Iris pigment epithelial cell (primary cell): ENCODE data around the gene BCDIN3D.
"Not testable (repeated sequence)": the region's sequence is repeated elsewhere in the genome, so short reads cannot be mapped to it uniquely, and the experiment has no call there.

Experiments
- DNase-seq: peaks from one replicate; pipeline ENCODE4 v3.0.0-alpha.2; 2011; ENCODE audit warnings: low read depth

BCDIN3D gene, protein sequence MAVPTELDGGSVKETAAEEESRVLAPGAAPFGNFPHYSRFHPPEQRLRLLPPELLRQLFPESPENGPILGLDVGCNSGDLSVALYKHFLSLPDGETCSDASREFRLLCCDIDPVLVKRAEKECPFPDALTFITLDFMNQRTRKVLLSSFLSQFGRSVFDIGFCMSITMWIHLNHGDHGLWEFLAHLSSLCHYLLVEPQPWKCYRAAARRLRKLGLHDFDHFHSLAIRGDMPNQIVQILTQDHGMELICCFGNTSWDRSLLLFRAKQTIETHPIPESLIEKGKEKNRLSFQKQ

DNA sequence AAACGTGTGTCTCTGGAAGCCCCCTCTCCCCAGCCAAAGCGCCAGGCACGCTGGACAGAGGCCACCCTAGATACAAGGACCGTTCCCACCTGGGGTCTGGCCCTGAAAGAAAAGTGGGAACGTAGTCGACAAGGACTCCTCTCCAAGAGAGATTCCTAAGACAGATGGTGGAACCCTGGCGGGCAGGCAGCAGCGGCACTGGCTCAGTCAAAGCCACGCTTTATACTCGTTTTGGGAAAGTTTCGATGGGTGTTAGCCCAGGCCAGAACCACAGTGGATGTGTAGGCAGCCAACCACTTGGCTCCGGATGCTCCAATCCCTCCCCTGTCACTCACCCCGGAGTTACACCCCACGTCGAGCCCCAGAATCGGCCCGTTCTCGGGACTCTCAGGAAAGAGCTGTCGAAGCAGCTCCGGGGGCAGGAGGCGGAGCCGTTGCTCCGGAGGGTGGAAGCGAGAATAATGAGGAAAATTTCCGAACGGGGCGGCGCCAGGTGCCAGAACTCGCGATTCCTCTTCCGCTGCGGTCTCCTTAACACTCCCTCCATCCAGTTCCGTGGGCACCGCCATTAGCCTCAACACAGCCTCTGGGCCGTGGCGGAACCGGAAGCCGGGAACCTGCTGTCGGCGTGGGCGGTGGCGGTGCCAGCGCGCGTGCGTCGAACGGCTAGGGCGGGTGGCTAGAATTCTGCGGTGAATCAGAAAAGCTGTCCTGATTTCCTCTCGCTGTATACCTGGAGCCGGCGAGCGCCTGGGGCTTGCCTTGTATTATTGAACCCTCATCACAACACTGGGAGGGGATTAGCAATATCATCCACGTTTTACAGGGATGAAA, at the start of gene BCDIN3D:
Gene BCDIN3D (minus strand): TSS at position 588 of the 834 bp plus-strand sequence. CDS start 19 bp downstream, at position 569.
- DNase-seq: peak; percentile 95

DNA sequence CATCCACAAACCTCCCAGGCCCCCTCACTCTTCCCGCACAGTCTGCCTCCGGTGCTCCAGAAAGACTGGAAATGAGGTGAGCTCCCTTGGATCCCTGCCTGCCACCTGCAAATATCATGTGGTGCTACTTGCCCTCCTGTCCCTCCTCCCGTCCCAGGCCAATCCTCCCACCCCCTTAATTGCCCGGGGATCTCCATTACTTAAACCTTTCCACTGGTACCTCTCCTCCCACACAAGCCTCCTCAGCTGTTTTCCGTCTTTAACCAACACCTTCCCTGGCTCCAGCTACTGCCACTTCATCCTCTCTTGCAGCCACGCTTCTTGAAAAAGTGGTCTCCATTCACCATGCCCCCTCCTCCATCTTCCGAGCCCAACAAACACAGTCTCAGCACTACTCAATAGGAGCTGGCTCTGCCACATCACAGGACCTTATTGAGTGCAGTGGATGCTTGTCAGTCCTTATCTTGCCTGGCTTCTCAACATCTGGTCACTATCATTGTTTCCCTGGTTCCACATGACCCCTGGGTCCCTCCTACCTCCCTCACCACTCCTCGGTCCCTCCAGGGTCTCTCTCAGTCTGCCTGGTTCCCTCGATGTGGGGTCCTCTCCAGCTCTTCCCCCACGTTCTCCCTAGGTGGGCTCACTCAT, 49.3 kb upstream of the BCDIN3D start:
- DNase-seq: no peak

DNA sequence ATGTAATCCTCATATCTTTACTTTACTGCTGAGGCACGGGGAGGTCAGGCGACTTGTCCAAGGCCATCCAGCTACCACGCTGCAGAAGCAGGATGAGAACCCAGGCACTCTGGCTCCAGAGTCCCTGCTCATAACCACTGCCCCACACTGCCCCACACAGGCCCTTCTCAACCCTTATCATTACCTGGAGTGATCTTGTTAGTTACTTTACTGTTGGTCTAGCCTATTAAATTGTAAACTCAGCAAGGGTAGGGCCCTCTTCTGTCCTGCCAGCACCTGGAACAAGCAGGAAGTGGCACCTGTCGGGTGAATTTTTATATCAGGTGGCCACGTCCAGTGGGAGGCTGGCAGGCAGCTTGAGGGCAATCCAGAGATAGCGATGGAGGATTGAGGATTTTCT, 48.6 kb upstream of the BCDIN3D start:
- DNase-seq: no peak

DNA sequence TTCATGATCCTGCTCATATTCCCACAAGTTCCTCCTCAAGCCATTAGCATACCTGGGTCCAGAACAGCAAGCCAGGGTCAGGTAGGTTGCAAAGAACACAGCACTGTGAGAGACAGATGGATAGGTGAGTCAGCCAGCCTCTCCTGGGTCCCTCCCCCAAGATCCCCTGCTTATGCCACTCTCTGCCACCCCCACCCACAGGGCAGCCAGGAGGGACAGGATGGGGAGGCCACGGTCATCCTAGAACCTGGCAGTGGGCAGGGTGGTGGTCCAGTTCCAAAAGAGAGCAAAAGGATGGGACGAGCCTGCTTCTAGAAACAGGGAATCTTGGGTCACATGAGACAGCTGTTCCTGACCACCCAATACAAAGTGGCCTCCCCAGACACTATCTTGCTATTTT, 48.1 kb upstream of the BCDIN3D start:
- DNase-seq: no peak

DNA sequence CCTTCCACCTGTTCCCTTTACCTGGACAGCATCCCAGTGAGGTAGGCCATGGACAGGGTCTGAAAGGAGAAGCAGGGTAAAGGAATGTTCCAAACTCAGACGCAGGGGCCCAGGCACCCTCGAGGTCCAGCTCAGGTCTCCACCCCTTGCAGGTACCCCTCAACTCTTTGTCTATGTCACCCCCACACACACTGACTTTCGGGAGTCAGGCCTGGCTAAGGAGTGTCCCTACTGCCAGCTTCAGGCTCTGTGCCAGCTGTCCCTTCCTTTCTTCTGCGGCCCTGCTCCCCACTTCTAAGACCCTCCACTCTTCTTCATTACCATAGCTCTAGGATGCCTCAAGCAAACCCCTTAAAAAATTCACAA, 47.2 kb upstream of the BCDIN3D start:
- no peak for DNase-seq

DNA sequence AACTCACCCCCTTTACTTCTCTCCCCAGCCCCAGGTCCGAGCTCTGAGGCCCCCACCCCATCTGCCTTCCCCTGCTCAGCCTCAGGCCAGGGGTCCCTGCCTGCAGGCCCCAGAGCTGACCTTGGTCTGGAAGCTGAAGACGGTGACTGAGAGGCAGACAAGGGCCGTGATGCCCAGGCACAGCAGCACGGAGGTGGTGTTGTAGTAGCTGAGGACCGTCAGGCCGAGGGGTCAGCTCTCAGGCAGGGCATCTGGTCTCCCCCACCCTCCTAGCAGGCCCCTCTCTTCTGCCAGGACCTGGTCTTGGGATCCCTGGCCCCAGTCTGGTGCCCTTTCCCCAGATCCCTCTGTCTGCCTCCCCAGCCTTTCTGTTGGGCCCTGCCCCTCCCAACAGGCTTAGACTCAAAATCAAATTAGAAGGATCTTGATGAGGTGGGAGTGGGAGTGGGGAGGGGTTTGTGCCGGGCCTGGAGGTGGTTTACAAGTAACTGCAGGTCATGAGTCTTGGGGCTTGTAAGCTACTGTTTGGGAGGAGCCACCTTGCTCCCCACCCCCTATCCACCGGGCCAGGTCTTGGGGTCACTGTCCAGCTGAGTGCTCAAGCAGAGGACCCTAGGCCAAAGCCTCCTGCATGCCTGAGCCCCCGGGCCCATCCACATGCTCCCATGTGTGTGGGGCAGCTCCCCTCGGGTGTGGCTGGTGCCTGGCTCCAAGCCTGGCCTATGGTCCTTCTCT, 46.6 kb upstream of the BCDIN3D start:
- DNase-seq: no peak

DNA sequence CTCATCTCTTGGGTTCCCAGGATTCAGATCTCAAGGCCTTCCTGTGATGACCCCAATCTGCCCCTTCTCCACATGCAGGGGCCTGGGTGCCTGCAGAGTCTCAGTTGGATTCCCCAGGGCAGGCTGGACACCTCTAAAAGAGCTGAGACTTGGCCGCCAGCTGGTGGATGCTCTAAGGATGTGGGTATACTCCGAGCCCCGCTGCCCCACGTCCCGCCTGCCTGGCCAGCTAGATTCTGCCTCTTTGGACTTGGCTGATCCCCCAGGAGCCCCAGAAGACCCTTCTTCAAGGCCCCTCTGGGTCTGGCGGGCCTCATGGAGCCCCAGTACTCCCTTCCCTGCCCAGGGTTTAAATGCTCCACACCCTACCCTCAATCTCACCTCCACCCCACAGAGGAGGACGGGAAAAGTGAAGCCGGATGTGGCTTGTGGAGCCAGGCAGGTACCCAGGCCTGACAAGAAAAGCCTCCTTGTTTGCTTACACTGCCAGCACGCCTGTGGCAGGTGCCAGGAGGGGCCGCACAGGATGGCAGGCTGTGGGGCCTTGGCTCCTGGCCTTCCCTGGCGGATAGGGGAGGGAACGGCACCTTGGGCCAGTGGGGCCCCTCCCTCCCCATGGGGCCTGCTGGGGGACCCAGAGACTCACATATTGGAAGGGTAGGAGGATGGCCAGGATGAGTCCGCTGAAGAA, 45.7 kb upstream of the BCDIN3D start:
- no peak for DNase-seq

DNA sequence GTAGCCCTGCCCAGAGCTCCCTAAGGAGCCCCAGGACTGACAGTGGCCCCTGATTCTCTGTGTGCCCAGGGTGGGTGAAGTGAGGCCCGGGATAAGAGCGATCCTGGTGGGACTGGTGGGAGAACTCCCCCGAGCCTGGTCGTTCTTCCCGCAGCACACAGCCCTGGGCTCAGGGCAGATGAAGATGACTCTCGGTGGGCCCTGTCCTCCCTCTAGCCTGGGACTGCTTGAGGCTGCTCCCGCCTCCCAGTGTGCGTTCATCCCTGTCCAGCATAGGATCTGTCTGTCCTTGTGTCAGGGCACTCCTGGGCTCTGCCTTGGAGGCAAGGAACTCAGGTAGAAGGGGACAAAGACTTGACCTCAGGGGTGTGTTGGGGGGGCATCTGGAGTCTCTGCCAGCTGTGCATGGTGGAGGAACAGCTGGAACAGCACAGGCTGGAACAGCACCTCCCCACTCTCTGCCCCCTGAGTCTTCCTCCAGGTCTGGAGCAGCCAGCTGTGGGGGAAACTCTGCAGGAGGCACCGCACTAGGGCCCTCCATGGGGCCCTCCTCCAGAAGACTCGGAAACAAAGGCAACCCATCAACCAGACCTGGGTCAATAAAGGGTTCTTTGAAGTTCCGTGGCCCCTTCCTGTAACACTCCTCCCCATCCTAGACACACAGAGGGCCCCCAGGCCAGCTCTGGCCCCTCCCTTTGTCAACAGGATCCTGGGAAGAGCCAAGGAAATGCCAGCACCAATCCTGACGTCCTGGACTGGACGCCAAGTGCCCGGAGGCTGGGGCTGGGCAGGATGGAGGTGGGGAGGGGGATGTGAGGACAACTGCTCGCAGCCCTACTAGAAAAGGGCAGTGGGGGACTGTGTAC, 44.9 kb upstream of the BCDIN3D start:
- no peak for DNase-seq

DNA sequence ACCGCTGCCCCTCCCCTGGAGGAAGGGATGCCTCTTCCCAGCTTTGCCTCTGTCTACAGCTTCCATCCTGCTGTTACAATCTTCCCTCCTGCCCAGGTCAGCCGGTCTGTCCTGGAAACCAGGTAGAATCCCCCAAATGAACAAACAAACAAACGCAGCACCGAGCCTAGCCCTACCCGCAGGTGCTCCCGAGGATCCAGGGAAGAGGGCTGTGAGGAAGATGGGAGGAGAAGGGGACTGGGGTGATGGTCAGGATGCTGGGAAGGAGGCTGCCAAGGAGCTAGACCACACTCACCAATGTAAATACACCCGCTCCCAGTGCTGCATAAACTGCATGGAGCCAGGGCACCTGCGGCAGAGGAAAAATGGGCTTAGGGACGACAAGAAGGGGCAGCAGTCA, 44.2 kb upstream of the BCDIN3D start:
- DNase-seq: no peak

DNA sequence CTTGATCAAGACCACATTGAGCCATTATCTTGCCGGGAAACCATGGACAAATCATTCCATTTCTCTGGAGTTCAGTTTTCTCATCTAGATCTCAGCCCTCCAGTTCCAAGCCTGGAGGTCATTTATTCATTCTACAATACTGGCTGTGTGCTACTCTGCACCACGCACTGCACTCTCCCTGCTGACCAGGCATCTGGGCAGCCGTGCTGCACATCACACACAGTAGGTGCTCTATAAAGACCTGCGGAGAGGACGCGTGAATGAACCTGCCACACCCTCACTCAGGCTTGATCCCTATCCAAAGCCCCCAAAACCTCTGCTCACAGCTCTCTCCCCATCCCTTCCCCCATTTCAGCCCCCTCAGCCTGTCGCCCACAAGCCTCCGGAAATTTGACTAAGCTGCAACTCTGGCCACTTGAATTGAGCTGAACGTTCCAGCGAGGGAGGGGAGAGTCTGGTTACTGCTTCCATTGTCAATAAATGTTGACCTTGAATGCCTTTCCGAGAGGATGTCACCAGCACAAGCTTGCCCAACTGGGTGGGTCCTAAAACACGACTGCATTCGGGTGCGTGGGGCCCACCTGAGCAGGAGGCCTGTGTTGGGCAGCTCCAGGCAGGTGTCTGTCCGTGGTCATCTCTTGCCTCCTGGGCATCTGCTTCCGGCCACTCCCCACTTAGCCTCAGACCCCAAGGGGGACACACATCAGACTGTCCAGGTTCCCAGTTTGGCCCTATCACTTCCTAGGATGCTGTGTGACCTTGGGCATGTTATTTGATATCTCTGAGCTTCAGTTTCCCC, 43.0 kb upstream of the BCDIN3D start:
- no peak for DNase-seq

DNA sequence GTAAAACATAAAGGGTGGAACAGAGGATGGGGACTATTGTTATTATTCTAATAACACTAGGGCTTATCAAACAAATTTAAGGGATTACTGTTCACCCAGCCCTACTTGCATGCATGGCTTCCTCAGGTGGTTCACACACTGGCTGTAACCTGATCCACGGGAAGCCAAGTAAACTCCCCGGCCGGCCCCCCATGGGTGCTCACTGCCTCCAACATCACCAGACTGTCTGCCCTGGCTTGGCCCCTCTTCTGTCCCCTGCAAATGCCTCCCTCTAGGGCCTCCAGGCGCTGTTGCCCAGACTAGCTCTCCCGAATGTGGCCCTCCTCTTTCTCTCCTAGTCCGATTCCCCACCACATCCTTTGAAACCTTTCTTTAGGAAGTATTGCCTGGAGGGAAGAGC, 42.2 kb upstream of the BCDIN3D start:
- no peak for DNase-seq

DNA sequence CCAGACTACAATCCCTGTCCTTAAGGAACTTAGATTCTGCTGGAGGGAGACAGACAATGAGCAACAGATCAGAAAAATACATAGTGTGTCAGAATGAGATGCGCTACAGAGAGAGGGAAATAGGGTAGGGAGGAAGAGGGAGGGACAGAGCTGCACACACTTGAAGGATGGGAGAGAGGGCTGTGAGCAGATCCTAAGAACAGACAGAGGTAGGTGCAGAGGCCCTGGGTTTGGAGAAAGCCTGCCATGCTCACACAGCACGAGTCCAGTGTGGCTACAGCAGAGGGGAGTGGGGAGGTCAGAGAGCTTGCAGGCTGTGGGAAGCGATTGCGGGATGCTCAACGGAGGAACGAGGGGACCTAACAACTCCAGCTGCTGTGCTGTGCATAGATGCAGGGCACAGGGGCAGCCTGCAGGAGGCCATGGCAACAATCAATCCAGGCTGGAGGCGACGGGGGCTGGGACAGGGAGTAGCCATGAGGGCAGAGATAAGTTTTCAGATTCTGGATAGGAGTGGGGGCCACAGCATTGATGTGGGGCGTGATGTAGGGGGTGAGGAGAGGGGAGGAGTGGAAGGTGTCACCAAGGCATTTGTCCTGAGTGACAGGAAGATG, 40.1 kb upstream of the BCDIN3D start:
- DNase-seq: no peak

DNA sequence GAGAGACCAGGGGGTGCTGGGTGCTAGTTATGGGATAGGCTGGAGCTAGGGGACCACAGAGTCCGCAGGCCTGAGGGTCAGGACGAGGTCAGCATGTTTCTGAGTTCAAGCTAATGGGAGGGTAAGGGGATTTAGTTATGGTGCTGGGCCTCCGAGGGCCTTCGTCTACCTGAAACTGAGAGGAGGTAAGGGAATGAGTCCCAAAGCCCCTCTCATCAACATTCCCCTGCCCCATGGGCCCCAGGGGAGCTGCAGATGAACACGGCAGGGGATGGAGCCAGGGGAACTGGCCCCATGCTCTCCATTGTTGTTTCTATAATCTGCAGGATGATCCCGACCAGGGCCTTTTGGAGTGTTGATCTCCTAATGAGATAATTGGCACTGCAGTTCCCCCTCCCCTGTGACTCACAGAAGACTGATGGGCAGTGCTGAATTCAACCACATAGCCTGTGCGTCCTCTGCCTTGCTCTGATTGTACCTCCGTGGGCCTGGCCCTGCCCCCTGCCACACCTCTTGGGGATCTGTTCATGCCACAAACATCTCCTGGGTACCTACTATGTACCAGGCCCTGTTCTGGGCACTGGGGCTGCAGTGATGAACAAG, 39.4 kb upstream of the BCDIN3D start:
- DNase-seq: no peak

DNA sequence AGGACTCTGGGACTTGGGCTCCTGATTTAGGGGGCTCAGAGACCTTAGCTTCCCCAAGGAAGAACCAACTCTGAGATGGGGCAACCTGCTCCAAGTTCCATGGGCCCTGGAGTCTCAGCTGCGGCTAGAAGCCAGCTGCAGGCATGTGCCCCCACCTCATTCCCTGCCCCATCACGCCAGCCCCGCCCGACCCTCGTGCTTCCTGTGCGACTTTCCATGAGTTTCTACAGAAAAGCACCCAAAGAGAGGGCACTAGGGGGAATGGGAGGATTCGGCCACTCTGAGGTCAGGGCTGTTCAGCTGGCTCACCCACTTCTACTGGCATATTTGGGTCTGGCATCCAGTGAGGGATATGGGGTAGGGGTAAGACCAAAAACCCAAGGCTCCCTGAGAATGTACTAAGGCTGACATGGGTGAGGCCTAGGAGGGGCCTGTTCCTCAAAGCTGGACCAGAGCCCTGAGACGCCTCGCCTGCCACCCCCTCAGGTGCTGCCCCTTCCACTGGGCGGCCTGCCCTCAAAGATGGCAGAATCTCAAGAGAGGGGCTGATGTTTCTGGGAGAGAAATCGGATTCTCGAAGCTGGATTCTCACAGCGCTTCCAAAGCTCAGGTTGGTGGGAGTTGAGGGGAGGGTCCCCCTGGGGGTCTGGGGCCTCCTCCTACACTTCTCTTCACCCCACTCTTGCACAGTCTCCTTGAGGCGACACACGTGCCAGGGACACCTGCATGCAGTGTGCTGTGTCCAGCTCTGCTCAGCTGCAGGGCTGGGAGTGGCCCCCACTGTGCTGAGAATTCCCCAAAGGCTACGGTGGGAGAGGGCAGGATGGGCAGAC, 38.7 kb upstream of the BCDIN3D start:
- DNase-seq: no peak

DNA sequence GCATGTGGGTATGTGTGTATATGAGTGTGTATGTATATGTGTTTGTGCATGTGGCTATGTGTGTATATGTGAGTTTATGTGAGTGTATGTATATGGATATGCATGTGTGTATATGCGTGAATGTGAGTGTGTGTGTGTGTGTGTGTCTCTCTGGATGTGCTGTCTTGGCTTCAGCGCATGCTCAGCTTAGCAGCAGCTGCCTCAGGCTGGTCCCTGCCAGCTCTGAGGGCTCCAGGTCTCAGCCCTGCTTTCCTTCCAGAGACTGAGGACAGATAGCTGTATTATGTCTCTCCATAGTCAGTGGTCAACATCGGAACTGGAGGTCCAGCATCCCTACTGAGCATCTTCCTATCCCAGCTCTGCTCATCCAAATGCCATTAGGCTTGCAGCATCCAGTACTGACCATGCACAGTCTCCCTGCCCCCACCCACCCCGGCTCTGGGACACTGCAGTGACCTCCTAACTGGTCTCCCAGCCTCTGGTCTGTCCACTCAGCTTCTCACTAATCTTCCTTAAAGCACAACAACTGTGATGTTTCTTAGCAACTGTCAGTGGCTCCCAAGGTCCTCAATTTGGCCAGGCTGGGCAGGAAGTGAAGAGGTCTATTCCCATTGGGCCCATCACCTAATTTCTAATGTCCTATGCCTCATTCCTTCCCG, 38.0 kb upstream of the BCDIN3D start:
- DNase-seq: no peak

DNA sequence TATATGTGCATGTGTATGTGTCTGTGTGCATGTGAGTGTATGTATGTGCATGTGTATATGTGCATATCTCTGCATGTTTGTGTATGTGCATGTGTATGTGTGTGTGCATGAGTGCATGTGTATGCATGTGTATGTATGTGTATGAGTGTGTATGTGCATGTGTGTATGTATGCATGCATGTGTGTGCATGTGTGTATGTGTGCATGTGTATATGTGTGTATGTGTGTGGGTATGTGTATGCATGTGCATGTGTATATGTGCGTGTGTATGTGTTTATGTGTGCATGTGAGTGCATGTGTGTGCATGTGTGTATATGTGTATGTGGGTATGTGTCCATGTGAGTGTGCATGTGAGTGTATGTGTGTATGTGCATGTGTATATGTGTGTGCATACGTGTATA, 36.2 kb upstream of the BCDIN3D start:
- DNase-seq: not testable (repeated sequence)

DNA sequence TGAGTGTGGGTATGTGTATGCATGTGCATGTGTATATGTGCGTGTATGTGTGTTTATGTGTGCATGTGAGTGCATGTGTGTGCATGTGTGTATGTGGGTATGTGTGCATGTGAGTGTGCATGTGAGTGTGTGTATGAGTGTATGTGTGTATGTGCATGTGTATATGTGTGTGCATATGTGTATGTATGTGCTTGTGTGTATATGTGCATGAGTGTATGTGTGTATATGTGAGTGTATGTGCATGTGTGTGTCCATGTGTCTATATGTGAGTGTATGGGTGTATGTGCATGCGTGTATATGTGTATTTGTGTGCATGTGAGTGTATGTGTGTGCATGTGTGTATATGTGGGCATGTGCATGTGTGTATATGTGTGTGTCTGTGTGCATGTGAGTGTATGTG, 35.1 kb upstream of the BCDIN3D start:
- no peak for DNase-seq

DNA sequence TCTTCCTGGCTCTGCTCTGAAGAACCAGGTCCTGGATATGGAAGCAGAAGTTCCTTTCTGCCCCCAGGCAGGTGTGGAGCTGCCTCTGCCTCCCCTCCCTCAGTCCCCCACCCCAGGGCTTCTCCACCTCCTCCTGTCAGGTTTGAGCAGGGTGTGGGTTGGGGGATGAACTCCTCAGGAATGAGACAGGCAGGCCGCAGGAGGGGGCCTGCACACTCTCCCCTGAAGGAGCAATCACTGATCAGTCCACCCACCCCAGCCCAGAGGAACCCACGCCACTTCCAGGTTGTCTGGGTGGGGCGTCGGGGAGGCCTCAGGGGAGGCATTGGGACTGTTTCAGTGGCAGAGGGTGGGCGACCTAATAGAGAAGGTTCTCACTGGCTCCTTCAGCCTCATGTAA, 34.2 kb upstream of the BCDIN3D start:
- no peak for DNase-seq
